Dedifferentiated amniotic fluid mesenchymal stem cell (primary cell): ENCODE data around the gene KDM2B.
A peak's percentile ranks its signal among the peaks of the same experiment; 100 is the strongest.

ENCODE experiments used
- DNase-seq: peaks from one replicate; pipeline ENCODE4 v3.0.0-alpha.2; 2016; ENCODE audit errors: extremely low spot score

Gene KDM2B

DNA sequence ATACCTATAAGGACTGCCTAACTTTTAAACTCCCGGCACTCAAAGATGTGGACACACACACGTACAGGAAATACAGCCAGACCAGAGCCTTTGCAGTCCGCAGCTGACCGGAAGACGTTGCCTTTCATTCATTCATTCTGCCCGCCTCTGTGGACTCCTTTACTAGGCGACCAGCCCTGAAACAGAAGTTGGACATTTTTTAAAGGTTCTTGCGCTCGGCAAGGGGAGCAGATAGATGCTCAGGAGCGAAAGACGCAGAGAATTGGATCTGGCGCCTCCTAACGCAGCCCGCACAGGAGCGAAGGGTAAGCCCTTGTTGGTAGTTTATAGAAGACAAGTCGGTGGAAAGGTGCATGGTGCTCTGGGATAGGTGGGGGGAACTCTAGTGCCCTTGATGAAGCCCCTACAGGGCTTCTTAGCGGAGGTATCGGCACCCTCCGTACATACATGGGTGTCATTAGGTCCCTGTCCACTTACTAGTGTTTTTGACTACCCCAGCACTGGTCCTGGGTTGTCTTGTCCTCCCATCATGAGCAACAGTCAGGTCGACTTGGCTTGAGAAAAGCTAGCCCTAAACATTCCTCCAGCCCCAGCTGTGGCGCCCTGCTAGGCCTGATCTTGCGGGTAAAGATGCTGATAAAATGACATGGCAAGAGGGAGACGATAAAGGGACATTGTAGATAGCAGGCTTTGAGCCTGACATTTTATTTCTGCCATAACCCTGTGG lies at the start of gene KDM2B:
TSS of gene KDM2B (minus strand) at position 65 of the 727 bp plus-strand sequence. CDS start 112 bp downstream, outside the sequence.
- no peak for DNase-seq

DNA sequence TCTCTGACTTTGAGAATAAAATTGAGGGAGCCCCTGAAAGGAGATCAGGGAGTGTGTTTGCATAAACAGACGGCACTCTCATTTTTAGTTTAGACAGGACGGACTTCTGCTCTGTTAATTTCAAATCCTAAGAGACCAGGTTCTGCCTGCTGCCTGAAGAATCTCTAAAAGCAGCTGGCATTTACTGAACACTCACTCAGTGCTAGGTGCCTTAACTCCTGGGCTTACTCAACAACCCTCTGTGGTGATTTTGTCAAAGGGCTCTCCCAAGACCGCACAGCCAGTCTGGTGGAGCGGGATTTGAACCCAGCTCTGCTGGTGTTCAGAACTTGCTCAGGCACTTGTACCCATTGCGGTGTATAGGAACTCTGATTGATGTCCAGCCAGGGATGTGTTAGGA lies 47.7 kb upstream of the KDM2B start:
- no peak for DNase-seq

DNA sequence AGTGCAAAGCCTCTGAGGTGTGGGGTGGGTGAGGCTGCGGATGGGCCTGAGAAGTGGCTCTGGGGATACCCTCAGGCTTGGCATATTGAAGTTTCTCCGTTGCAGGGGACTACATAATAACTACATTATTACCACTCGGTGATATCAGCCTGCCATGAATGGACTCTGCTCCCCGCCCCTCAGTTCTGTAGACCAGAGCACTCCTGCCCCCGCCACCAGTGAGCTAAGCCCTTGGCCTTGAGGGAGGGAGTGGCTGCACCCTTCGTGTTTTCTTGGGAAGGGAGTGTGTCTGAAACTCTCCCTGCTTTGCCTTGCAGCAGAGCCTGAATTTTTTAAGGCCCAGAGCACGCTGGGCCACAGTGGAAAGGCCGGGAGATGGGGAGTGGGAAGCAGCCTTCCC lies 47.2 kb upstream of the KDM2B start:
- DNase-seq: no peak

- peak; percentile 56 for DNase-seq
Observed at GRCh38 chr12:121626853-121627640, 46.2 kb upstream of the KDM2B start.

- DNase-seq: peak; percentile 79
Observed at GRCh38 chr12:121626087-121626852, 45.4 kb upstream of the KDM2B start, which contains the start of gene ORAI1. Gene ORAI1, plus strand, starts transcription at chr12:121626530.

GRCh38 chr12:121620333-121620891 lies 39.6 kb upstream of the KDM2B start:
- no peak for DNase-seq

- no peak for DNase-seq
Observed at GRCh38 chr12:121618659-121619233, 37.9 kb upstream of the KDM2B start.

DNA sequence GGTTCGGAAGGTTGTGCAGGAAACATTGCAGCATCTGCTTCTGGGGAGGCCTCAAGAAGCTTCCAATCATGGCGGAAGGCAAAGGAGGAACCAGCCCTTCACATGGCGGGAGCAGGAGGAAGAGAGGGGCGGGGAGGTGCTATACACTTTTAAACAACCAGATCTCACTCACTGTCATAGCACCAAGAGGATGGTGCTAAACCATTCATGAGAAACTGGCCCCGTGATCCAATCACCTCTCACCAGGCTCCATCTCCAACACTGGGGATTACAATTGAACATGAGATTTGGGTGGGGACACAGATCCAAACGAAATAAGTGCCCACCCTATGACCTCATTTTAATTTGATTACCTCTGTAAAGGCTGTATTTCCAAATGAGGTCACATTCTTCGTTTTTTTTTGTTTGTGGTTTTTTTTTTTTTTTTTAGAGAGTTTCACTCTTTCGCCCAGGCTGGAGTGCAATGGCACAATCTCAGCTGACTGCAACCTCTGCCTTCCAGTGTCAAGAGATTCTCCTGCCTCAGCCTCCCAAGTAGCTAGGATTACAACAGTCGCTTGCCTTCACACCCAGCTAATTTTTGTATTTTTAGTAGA lies 34.1 kb upstream of the KDM2B start:
- DNase-seq: no peak

GRCh38 chr12:121613462-121613861 lies 32.6 kb upstream of the KDM2B start:
- DNase-seq: no peak

- no peak for DNase-seq
Observed at GRCh38 chr12:121611306-121611705, 30.5 kb upstream of the KDM2B start.

DNA sequence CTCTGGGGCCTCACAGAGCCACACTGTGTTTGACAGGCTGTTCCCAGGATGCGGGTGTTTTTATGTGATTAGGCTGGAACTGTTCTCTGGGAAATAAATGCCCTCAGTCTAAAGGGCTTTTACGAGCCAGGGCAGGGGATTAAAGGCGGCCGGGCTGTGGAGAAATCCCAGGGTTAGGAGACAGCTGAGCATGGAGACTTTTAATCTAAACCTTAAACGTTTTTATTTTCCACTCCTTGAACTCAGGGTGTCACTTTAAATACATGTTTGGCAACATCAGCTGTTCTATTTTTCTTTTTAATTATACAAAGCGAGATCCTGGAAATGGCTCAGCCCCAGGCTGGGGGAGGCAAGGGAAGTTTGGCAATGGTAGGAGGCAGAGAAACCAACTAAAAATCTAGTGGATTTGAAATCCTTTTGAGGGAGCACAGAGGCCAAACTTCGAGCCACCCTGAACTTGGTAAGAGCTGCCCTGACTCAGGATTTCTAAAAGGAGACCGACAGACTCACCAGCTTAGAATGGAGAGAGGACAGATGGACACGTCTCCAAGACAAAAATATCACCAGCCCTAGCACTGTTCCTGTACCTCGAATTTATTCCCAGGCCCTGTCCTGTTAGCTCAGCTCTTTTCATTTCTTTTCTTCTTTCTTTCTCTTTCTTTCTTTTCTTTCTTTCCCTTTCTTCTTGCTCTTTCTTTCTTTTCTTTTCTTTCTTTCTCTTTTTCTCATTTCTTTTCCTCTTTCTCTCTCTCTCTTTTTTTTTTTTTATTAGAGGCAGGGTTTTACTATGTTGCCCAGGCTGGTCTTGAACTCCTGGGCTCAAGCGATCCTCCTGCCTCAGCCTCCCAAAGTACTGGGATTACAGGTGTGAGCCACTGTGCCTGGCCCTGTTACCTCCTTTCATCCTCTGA lies 29.7 kb upstream of the KDM2B start:
- DNase-seq: no peak

- DNase-seq: no peak
Observed at GRCh38 chr12:121608301-121608700, 27.5 kb upstream of the KDM2B start.

- DNase-seq: no peak
Observed at GRCh38 chr12:121603581-121603980, 22.8 kb upstream of the KDM2B start.

DNA sequence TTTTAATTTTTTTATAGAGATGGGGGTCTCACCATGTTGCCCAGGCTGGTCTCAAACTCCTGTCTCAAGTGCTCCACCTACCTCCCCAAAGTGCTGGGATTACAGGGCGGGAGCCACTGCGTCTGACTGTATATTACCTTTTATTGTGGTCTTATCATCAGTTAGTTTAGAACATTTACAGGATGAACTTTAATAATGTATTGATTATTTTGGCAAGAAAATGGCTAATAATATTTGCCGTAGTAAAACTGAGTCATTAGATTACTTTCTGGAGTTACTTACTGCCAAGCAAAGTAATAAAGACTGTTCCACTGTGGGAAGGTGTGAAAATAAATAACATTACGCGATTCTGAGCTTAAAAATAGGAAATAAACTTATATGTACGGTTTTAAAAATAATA lies 21.9 kb upstream of the KDM2B start:
- DNase-seq: no peak

- DNase-seq: no peak
Observed at GRCh38 chr12:121600702-121601336, 20.0 kb upstream of the KDM2B start.

DNA sequence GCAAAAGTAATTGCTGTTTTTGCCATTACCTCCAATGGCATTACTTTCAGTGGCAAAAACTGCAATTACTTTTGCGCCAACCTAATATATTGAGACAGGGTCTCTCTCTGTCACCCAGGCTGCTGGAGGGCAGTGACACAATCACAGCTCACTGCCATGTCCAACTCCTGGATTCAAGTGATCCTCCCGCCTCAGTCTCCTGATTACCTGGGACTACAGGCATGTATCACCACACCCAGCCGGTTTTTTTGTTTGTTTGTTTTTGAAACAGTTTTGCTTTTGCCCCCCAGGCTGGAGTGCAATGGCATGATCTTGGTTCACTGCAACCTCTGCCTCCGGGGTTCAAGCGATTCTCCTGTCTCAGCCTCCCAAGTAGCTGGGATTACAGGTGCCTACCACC lies 15.7 kb upstream of the KDM2B start:
- DNase-seq: no peak

- DNase-seq: no peak
Observed at GRCh38 chr12:121595520-121595919, 14.7 kb upstream of the KDM2B start.

GRCh38 chr12:121592320-121592719 lies 11.5 kb upstream of the KDM2B start:
- no peak for DNase-seq

GRCh38 chr12:121590476-121591143 lies 9.8 kb upstream of the KDM2B start:
- no peak for DNase-seq
